Measurements from ENCODE around the gene SPATA32. TPM values are rescaled to one million over a fixed set of nuclear protein-coding genes. Genes with fewer than 3 reads are reported as not detected.

SPATA32 gene
- total and polyA plus RNA-seq, 12 donors, result 0.13 to 0.16 TPM; not detected in 10

DNA sequence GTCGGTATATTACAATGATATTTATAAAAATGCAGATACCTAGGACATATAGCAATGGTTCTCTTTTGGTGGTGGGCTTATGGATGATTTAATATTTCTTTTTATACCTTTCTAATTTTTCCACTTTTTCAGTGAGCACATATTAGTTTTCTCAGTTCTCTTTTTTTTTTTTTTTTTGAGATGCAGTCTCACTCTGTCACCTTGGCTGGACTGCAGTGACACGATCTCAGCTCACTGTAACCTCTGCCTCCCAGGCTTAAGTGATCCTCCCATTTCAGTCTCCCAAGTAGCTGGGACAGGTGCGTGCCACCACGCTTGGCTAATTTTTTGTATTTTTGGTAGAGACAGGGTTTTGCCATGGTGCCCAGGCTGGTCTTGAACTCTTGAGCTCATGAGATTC lies 39.8 kb upstream of the SPATA32 start:
- Histone ChIP-seq H3K4me1 (peaks cover 41 to 98% (median 80%) of the 10 kb centered on the region in 9 donors), H3K36me3 (peaks cover 0 to 13% (median 0%) of the 10 kb centered on the region in 9 donors), H3K27ac (peak overlapping the region in 9 of 10 donors; percentile 53 to 84 (median 77)), H3K4me3 (no peak overlapping the region), H3K27me3 (no peaks in the 10 kb centered on the region), H3K9me3 (no peaks in the 10 kb centered on the region)
- 86 to 88% methylated on average over 4 of the region's 4 CpGs for WGBS, 2 donors
- TF ChIP-seq CTCF (IDR thresholded peaks at IDR 0.05), result no peak
- no peak for ATAC-seq
- intact Hi-C loops (cut with DNase I), result no loop called here
- DNase-seq, result no peak

- DNase-seq (no peak), ATAC-seq (no peak)
- H3K9me3 ChIP-seq, result no peaks in the 10 kb centered on the region
- 81% methylated on average over 7 of the region's 7 CpGs for WGBS, 2 donors
- H3K27ac ChIP-seq, result peak overlapping the region in 9 of 10 donors; percentile 41 to 89 (median 76)
- intact Hi-C loops (cut with DNase I), result no loop called here
- H3K36me3 ChIP-seq, result peaks cover 0 to 13% (median 0%) of the 10 kb centered on the region in 9 donors
- no peak overlapping the region for H3K4me3 ChIP-seq
- peaks cover 38 to 99% (median 82%) of the 10 kb centered on the region in 9 donors for H3K4me1 ChIP-seq
- no peak for TF ChIP-seq CTCF (IDR thresholded peaks at IDR 0.05)
- H3K27me3 ChIP-seq, result no peaks in the 10 kb centered on the region
Measured at GRCh38 chr17:45300060-45300751, 38.3 kb upstream of the SPATA32 start.

GRCh38 chr17:45299361-45299760 lies 37.5 kb upstream of the SPATA32 start:
- H3K4me3 ChIP-seq, result no peak overlapping the region
- H3K27me3 ChIP-seq, result no peaks in the 10 kb centered on the region
- ATAC-seq (peak in 7 of 8 donors; percentile 39 to 60 (median 47)), DNase-seq (no peak)
- peaks cover 0 to 6% (median 0%) of the 10 kb centered on the region in 9 donors for H3K36me3 ChIP-seq
- whole genome bisulfite sequencing, 2 donors, result 25 to 37% methylated on average over 2 of the region's 2 CpGs
- intact Hi-C loops (cut with DNase I), result loop anchor here in 1 of 10 donors (5.0 kb wide), 1 partner anchor 83 kb away; no protein-coding TSS in a partner anchor
- no peaks in the 10 kb centered on the region for H3K9me3 ChIP-seq
- TF ChIP-seq CTCF (IDR thresholded peaks at IDR 0.05), result no peak
- H3K4me1 ChIP-seq, result peaks cover 38 to 100% (median 90%) of the 10 kb centered on the region in 9 donors
- H3K27ac ChIP-seq, result peak overlapping the region in 9 of 10 donors; percentile 41 to 89 (median 76)

GRCh38 chr17:45298546-45299285 lies 36.8 kb upstream of the SPATA32 start:
- ATAC-seq, result no peak
- Histone ChIP-seq H3K9me3 (no peaks in the 10 kb centered on the region), H3K36me3 (peaks cover 0 to 3% (median 0%) of the 10 kb centered on the region in 9 donors), H3K4me1 (peaks cover 44 to 100% (median 96%) of the 10 kb centered on the region in 9 donors), H3K27ac (peak overlapping the region in 9 of 10 donors; percentile 41 to 89 (median 76)), H3K4me3 (no peak overlapping the region), H3K27me3 (no peaks in the 10 kb centered on the region)
- WGBS, 2 donors, result 62 to 64% methylated on average over 8 of the region's 8 CpGs
- intact Hi-C loops (cut with DNase I), result loop anchor here in 1 of 10 donors (5.0 kb wide), 1 partner anchor 84 kb away; no protein-coding TSS in a partner anchor
- TF ChIP-seq CTCF (IDR thresholded peaks at IDR 0.05), result no peak
- DNase-seq, result no peak

Measured in heart right ventricle (tissue), 16 donors.